Activated CD4-positive, alpha-beta T cell treated with anti-CD3 and anti-CD28 coated beads for 1 hour (primary cell): ENCODE data around the gene OTOG.

Experiments
- DNase-seq: peaks from one replicate; pipeline ENCODE4 v3.0.0-alpha.2; 2020

Gene OTOG

GRCh38 chr11:17636721-17637120 is 89.7 kb downstream of the OTOG start:
- DNase-seq = no peak

- no peak for DNase-seq
Observed at GRCh38 chr11:17637901-17638300, 90.8 kb downstream of the OTOG start.

GRCh38 chr11:17638311-17638710 is 91.3 kb downstream of the OTOG start:
- DNase-seq = no peak

- no peak for DNase-seq
Observed at GRCh38 chr11:17639091-17639490, 92.0 kb downstream of the OTOG start.

GRCh38 chr11:17639781-17640180 is 92.7 kb downstream of the OTOG start:
- no peak for DNase-seq

- no peak for DNase-seq
Observed at GRCh38 chr11:17640493-17641164, 93.6 kb downstream of the OTOG start.

GRCh38 chr11:17641792-17642350 is 94.8 kb downstream of the OTOG start:
- no peak for DNase-seq

GRCh38 chr11:17642370-17642769 is 95.3 kb downstream of the OTOG start:
- DNase-seq = no peak

GRCh38 chr11:17642980-17643379 is 95.9 kb downstream of the OTOG start:
- DNase-seq = no peak

- no peak for DNase-seq
Observed at GRCh38 chr11:17643506-17644405, 96.7 kb downstream of the OTOG start.

GRCh38 chr11:17645190-17645970 is 98.3 kb downstream of the OTOG start:
- DNase-seq = no peak

- DNase-seq = no peak
Observed at GRCh38 chr11:17646451-17647145, 99.5 kb downstream of the OTOG start.

GRCh38 chr11:17648528-17648927 is 101.5 kb downstream of the OTOG start:
- no peak for DNase-seq

- no peak for DNase-seq
Observed at GRCh38 chr11:17649261-17649660, 102.2 kb downstream of the OTOG start.

- DNase-seq = no peak
Observed at GRCh38 chr11:17649696-17650095, 102.6 kb downstream of the OTOG start.

- DNase-seq = no peak
Observed at GRCh38 chr11:17650127-17650911, 103.3 kb downstream of the OTOG start.

- no peak for DNase-seq
Observed at GRCh38 chr11:17651061-17651460, 104.0 kb downstream of the OTOG start.

- no peak for DNase-seq
Observed at GRCh38 chr11:17651681-17652080, 104.6 kb downstream of the OTOG start.

GRCh38 chr11:17652556-17652955 is 105.5 kb downstream of the OTOG start:
- DNase-seq = no peak

GRCh38 chr11:17653611-17654010 is 106.6 kb downstream of the OTOG start:
- no peak for DNase-seq

- no peak for DNase-seq
Observed at GRCh38 chr11:17655682-17656081, 108.6 kb downstream of the OTOG start.

- DNase-seq = no peak
Observed at GRCh38 chr11:17658211-17658610, 111.2 kb downstream of the OTOG start.
